Dendritic cell treated with granulocyte-macrophage colony-stimulating factor and Interleukin-4, amounts not matched to agents 40 ng/mL and 50 ng/mL, for 4 days (primary cell): ENCODE measurements around the gene JAML.

Source experiments
- H3K27ac Mint-ChIP-seq: one replicate; pipeline ENCODE4 v1.8.0; 2022; ENCODE audit warnings: mild to moderate bottlenecking, mixed read lengths
- H3K27me3 Mint-ChIP-seq: one replicate; pipeline ENCODE4 v1.8.0; 2022; ENCODE audit warnings: mild to moderate bottlenecking, mixed read lengths
- H3K36me3 Mint-ChIP-seq: one replicate; pipeline ENCODE4 v1.8.0; 2022; ENCODE audit warnings: low read depth, mixed read lengths
- H3K4me1 Mint-ChIP-seq: one replicate; pipeline ENCODE4 v1.8.0; 2022; ENCODE audit warnings: low read depth, mixed read lengths
- H3K4me3 Mint-ChIP-seq: one replicate; pipeline ENCODE4 v1.8.0; 2022; ENCODE audit warnings: mild to moderate bottlenecking, moderate library complexity, mixed read lengths
- H3K9me3 Mint-ChIP-seq: one replicate; pipeline ENCODE4 v1.8.0; 2022; ENCODE audit warnings: mixed read lengths
- intact Hi-C: fragments of 100-400 bp; cut with micrococcal nuclease; formaldehyde crosslinking; loops from one replicate; pipeline ENCODE4 v1.15.0; 2022

The JAML gene

DNA sequence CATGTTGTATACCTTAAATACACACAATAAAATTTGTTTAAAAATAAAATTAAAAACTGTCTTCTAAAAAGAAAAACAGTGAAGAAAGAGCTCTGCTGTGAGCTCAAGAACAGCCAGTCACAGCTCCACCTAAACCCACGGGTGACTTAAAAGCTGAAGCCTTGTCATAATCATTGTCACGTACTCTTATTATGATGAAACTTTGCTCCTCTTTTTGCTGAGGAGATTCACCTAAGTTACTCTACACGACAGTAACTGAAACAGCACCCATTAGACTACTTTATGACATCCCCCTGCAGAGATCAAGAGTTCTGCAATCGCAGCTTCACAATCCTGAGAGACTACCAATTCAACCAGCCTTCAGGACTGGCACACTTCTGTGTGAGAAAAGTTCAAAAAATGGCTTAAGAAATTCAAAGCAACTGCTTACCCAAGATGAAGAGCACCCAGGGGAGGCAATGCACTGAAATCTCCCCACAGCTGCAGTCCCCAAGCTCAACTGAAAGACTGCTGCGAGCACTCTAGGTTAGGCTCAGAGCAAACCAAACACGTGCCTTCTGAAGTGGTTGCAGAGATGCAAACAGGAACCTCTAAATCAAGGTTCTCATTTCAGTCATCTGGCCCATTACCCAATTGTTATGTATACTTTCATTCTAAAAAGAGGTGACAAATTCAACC, at the start of gene JAML:
JAML (minus strand) TSS at position 501 of the 678 bp plus-strand sequence. CDS start 10,145 bp downstream, outside the sequence.
- Mint-ChIP-seq H3K4me3 (peak within 1 kb of the TSS; percentile 89), H3K27me3 (no peaks in the 10 kb centered on the region), H3K27ac (peak within 1 kb of the TSS; percentile 91), H3K9me3 (no peaks in the 10 kb centered on the region), H3K4me1 (peaks cover 88% of the 10 kb centered on the region), H3K36me3 (peaks cover 52% of the 10 kb centered on the region)
- intact Hi-C loops = no loop called here

- Mint-ChIP-seq H3K36me3 (no peaks in the 10 kb centered on the region), H3K4me1 (peaks cover 5% of the 10 kb centered on the region), H3K27me3 (peaks cover 10% of the 10 kb centered on the region), H3K9me3 (no peaks in the 10 kb centered on the region), H3K4me3 (no peak overlapping the region), H3K27ac (no peak overlapping the region)
- intact Hi-C loops = no loop called here
Measured at GRCh38 chr11:118274186-118274585, 49.4 kb upstream of the JAML start.

GRCh38 chr11:118272001-118272400, 47.2 kb upstream of the JAML start:
- no peak overlapping the region for H3K27ac Mint-ChIP-seq
- H3K27me3 Mint-ChIP-seq = peaks cover 10% of the 10 kb centered on the region
- no peaks in the 10 kb centered on the region for H3K9me3 Mint-ChIP-seq
- H3K36me3 Mint-ChIP-seq = no peaks in the 10 kb centered on the region
- H3K4me1 Mint-ChIP-seq = peaks cover 5% of the 10 kb centered on the region
- intact Hi-C loops = no loop called here
- no peak overlapping the region for H3K4me3 Mint-ChIP-seq

DNA sequence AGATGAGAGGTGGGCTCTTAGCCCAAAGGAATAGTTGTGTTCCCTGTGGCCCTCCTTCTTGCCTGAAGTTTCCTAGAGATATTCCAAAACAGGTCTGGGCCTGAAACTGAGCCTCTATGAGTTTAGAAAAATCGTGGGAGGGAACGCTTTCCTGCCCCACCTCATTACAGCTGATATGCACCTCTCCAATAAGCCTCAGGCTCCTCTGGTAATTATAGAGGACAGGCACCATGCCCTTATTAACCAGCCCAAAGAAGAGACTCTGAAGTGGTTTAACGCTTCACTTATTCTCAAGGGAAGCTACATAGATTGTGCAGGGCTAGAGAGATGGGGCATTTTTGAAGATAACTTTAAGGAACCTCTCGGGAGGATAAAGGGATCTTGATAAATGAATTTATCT, 42.7 kb upstream of the JAML start:
- intact Hi-C loops = no loop called here
- no peak overlapping the region for H3K4me3 Mint-ChIP-seq
- H3K36me3 Mint-ChIP-seq = no peaks in the 10 kb centered on the region
- no peak overlapping the region for H3K27ac Mint-ChIP-seq
- no peaks in the 10 kb centered on the region for H3K9me3 Mint-ChIP-seq
- H3K27me3 Mint-ChIP-seq = peaks cover 17% of the 10 kb centered on the region
- peaks cover 43% of the 10 kb centered on the region for H3K4me1 Mint-ChIP-seq

- no peaks in the 10 kb centered on the region for H3K9me3 Mint-ChIP-seq
- no peak overlapping the region for H3K27ac Mint-ChIP-seq
- H3K36me3 Mint-ChIP-seq = no peaks in the 10 kb centered on the region
- peaks cover 17% of the 10 kb centered on the region for H3K27me3 Mint-ChIP-seq
- no peak overlapping the region for H3K4me3 Mint-ChIP-seq
- intact Hi-C loops = no loop called here
- H3K4me1 Mint-ChIP-seq = peaks cover 49% of the 10 kb centered on the region
Measured at GRCh38 chr11:118265954-118266353, 41.1 kb upstream of the JAML start.

DNA sequence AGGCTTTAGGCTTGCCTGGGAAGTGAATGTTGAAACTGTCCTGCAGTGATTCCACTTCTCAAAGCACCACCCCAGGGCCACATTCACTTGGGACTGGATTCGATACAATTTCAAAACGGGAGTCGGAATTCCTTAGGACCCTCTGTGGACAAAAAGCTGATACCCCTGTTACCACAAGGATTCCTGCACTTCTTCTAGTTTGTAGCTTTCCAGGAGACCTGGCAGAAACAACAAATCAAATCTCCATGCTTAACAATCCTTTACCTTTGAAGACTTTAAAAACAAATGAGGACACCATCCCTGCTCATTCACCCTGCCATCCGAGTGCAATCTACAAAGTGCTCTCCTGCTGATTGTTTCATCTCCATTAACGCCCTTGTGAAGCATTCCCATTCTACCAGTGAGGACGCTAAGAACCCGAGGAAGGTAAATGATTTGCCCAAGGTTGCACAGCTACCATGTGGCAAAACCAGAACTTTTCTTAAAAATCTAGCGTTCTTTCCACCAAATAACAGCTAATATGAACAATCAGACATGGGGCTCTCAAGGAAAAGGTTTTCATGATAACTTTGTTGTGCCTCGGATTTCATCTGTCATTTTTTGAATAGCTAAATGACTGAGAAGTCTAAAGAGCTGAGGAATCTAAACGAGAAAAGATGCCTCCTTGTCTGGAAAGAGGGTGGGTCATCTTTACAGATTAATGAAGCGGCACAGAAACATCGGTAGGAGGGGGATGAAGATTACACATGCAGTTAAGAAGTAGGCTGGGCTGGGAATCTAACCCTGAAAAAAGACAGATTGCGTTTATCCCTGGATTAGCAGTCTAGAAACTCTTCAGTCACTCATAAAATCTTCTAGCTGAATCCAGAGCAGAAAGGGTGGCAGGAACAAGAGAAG, 40.0 kb upstream of the JAML start:
- Mint-ChIP-seq H3K27ac (peak overlapping the region; percentile 69), H3K9me3 (no peaks in the 10 kb centered on the region), H3K4me3 (peak overlapping the region; percentile 72), H3K27me3 (peaks cover 17% of the 10 kb centered on the region), H3K36me3 (no peaks in the 10 kb centered on the region), H3K4me1 (peaks cover 46% of the 10 kb centered on the region)
- intact Hi-C loops = no loop called here

- H3K27me3 Mint-ChIP-seq = peaks cover 14% of the 10 kb centered on the region
- no peaks in the 10 kb centered on the region for H3K36me3 Mint-ChIP-seq
- peaks cover 44% of the 10 kb centered on the region for H3K4me1 Mint-ChIP-seq
- H3K9me3 Mint-ChIP-seq = peaks cover 2% of the 10 kb centered on the region
- peak within 1 kb of the TSS; percentile 69 for H3K27ac Mint-ChIP-seq
- peak within 1 kb of the TSS; percentile 72 for H3K4me3 Mint-ChIP-seq
- intact Hi-C loops = no loop called here
Measured at GRCh38 chr11:118263695-118264568, 39.1 kb upstream of the JAML start, which contains the start of gene MPZL2. MPZL2 (minus strand) TSS chr11:118264297; CDS start chr11:118264153, 144 bp downstream.

DNA sequence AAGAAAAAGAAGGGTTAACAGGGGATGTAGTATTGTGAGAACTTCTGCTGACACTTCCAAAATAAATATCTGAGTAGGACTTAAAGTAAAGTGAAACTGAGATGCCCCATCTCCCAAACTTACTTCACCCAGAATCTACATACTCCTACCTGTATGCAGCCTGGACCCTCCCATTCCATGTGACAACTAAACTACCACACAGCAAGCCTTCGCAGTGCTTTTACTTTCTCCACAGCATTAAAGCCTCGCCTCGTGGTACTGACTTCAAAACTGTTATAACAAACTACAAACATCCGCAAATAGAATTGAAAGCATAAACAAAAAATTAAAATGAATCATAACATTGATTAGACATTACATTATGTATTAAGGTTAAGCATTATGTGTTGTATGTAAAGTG, 38.3 kb upstream of the JAML start:
- H3K27me3 Mint-ChIP-seq = peaks cover 14% of the 10 kb centered on the region
- peaks cover 9% of the 10 kb centered on the region for H3K9me3 Mint-ChIP-seq
- no peak overlapping the region for H3K4me3 Mint-ChIP-seq
- no peak overlapping the region for H3K27ac Mint-ChIP-seq
- peaks cover 44% of the 10 kb centered on the region for H3K4me1 Mint-ChIP-seq
- intact Hi-C loops = no loop called here
- no peaks in the 10 kb centered on the region for H3K36me3 Mint-ChIP-seq

DNA sequence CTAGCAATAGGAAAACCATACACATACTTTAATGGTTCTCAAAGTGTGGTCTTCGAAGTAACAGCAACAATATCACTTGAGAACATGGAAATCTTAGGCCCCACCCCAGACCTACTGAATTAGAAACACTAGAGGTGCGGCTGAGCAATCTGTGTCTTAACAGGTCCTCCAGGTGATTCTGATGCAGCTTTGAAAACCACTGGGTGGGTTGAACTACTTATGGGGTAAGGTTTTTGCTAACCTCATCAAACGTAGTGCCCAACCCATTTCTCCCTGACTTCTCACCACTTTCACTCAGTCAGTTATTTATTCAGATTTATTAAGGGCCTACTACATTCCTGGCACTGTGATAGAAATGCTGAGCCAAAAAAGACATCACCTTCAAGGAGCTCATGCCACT, 35.5 kb upstream of the JAML start:
- Mint-ChIP-seq H3K9me3 (peaks cover 9% of the 10 kb centered on the region), H3K27me3 (peaks cover 14% of the 10 kb centered on the region), H3K36me3 (no peaks in the 10 kb centered on the region), H3K4me1 (peaks cover 33% of the 10 kb centered on the region), H3K4me3 (no peak overlapping the region), H3K27ac (no peak overlapping the region)
- intact Hi-C loops = no loop called here

DNA sequence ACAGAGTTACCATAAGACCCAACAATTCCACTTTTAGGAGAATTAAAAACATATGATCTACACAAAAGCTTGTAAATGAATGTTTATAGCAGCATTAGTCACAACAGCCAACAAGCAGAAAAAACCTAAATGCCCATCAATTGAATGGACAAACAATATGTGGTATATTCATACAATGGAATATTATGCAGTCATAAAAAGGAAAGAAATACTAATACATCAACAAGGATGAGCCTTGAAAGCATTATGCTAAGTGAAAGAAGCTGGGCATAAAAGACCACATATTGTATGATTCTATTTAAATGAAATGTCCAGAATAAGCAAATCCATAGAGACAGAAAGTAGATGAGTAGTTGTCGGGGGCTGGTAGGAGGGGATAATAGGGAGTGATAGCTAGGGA, 34.3 kb upstream of the JAML start:
- intact Hi-C loops = no loop called here
- Mint-ChIP-seq H3K9me3 (peaks cover 9% of the 10 kb centered on the region), H3K4me1 (peaks cover 22% of the 10 kb centered on the region), H3K4me3 (no peak overlapping the region), H3K27ac (no peak overlapping the region), H3K36me3 (no peaks in the 10 kb centered on the region), H3K27me3 (peaks cover 2% of the 10 kb centered on the region)

DNA sequence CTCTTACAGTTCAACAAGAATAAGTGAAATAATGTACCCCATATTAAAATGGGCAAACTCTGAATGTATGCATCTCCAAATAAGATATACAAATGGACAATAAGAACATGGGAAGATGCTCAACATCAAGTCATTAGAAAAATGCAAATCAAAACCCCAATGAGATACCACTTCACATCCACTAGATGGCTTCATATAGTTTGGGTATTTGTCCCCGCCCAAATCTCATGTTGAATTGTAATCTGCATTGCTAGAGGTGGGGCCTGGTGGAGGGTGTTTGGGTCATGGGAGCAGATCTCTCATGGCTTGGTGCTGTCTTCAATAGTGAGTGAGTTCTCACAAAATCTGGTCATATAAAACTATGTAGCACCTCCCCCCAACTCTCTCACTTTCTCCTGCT, 33.6 kb upstream of the JAML start:
- Mint-ChIP-seq H3K27ac (no peak overlapping the region), H3K36me3 (no peaks in the 10 kb centered on the region), H3K27me3 (no peaks in the 10 kb centered on the region), H3K4me1 (peaks cover 16% of the 10 kb centered on the region), H3K9me3 (peaks cover 9% of the 10 kb centered on the region), H3K4me3 (no peak overlapping the region)
- intact Hi-C loops = no loop called here

GRCh38 chr11:118252688-118253087, 27.9 kb upstream of the JAML start:
- Mint-ChIP-seq H3K4me3 (peak overlapping the region; percentile 96), H3K36me3 (peaks cover 6% of the 10 kb centered on the region), H3K4me1 (peaks cover 18% of the 10 kb centered on the region), H3K27ac (peak overlapping the region; percentile 96), H3K27me3 (no peaks in the 10 kb centered on the region), H3K9me3 (no peaks in the 10 kb centered on the region)
- intact Hi-C loops = loop anchor here (5.0 kb wide), 1 partner anchor 35 kb away; no protein-coding TSS in a partner anchor

- Mint-ChIP-seq H3K4me3 (peak within 1 kb of the TSS; percentile 96), H3K4me1 (peaks cover 21% of the 10 kb centered on the region), H3K36me3 (peaks cover 6% of the 10 kb centered on the region), H3K27ac (peak within 1 kb of the TSS; percentile 96), H3K27me3 (no peaks in the 10 kb centered on the region), H3K9me3 (no peaks in the 10 kb centered on the region)
- intact Hi-C loops = loop anchor here (5.0 kb wide), 1 partner anchor 35 kb away; no protein-coding TSS in a partner anchor
Measured at GRCh38 chr11:118251858-118252652, 27.2 kb upstream of the JAML start, which contains the start of gene MPZL3. MPZL3 (minus strand) TSS chr11:118252365; CDS start chr11:118252294, 71 bp downstream.
